ENCODE results near the gene SNX22. TPM values are rescaled to one million over a fixed set of nuclear protein-coding genes. Genes with fewer than 3 reads are reported as not detected.

Gene SNX22
- total RNA-seq: under 0.01 and 0.07 TPM in 2 replicates

GRCh38 chr15:64151727-64152506 is at the start of gene SNX22:
Gene SNX22 (plus strand): TSS chr15:64151731. CDS start chr15:64151776, 45 bp downstream.

GRCh38 chr15:64162869-64163658 is 11.5 kb downstream of the SNX22 start, which contains the start of gene PPIB:
Gene PPIB (minus strand): TSS chr15:64163022. CDS start chr15:64162986, 36 bp downstream.

Other genes with a start within 250 kb of the SNX22 start
- 2.1 and 3.9 TPM in 2 replicates for gene DAPK2, start 105.2 kb upstream of the SNX22 start, total RNA-seq
- gene CIAO2A, start 57.9 kb upstream of the SNX22 start, total RNA-seq: 41.7 and 62.2 TPM in 2 replicates
- gene SNX1, start 55.7 kb upstream of the SNX22 start, total RNA-seq: 26.3 and 57.6 TPM in 2 replicates
- gene PPIB, start 11.3 kb downstream of the SNX22 start, total RNA-seq: 465 and 1,042 TPM in 2 replicates
- 39.3 and 63.9 TPM in 2 replicates for gene CSNK1G1, start 204.4 kb downstream of the SNX22 start, total RNA-seq
- 1.4 TPM in 2 replicates for gene PCLAF, start 229.7 kb downstream of the SNX22 start, total RNA-seq
- gene TRIP4, start 236.1 kb downstream of the SNX22 start, total RNA-seq: 12.3 and 18.5 TPM in 2 replicates

Measured in nasal cavity respiratory epithelium epithelial cell of viscerocranial mucosa (primary cell).